HG03064 (cell line): ENCODE measurements around the gene SIN3A.
"Not testable (repeated sequence)": the region's sequence is repeated elsewhere in the genome, so short reads cannot be mapped to it uniquely, and the experiment has no call there.

Source experiments
- ATAC-seq: cut with Tn5 transposase; IDR thresholded peaks from one replicate; pipeline ENCODE4 v1.9.1; 2021; ENCODE audit warnings: low read depth; ENCODE audit not compliant: unreplicated experiment

The SIN3A gene

DNA sequence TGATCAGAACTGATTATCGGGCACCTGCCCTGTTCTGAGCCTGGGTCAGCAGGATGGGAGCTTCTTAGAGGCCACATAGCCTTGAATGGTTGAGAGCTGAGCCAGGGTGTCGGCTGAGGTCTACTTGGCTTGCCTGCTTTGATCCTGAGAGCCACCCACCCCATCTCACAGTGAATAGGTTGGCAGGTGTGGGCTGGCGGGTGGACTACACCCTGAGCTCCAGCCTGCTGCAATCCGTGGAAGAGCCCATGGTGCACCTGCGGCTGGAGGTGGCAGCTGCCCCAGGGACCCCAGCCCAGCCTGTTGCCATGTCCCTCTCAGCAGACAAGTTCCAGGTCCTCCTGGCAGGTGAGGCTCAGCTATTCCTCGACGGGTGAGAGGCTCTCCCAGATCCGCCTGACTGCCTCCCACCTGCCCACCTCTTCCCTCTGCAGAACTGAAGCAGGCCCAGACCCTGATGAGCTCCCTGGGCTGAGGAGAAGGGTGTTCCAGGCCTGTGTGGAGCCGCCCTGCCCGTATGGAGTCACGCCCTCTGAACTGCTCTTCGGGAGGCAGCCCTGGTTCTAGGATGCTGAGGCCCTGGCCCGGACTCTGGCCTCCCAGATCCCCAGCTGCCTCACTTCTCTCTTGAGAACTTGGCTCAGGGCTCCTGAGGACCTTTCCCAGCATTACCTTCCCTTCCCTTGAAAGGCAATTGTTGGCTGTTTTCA is 111.8 kb downstream of the SIN3A start:
- no peak for ATAC-seq

DNA sequence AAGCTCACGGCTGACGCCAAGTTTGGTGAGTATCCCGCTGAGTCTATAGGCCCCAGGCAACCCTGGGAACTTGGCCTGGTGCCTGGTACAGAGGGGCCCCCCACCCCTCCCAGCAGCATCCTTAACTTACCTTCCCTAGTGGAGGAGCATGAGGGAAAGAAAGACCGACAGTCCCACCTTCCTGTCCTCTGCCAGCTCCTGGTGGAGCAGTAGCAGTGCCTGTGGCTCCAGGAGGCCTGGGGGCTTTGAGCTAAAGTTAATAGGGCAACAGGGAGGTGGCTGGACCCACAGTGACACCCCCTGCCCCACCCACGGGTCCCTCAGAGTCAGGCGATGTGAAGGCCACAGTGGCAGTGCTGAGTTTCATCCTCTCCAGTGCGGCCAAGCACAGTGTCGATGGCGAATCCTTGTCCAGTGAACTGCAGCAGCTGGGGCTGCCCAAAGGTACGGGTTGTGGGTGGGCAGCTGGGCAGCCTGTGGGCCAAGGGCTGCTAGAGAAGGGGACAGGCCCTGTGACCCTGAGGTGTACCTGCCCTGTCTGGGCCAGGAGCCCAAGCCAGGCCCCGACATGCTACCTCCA is 112.7 kb downstream of the SIN3A start:
- ATAC-seq, result no peak

- ATAC-seq, result no peak
Observed at GRCh38 chr15:75335705-75336355, 115.7 kb downstream of the SIN3A start, which contains the start of gene COMMD4. Gene COMMD4, plus strand, starts transcription at chr15:75336063. Its CDS starts 27 bp downstream, at chr15:75336090.

- ATAC-seq, result no peak
Observed at GRCh38 chr15:75335313-75335704, 116.2 kb downstream of the SIN3A start.

GRCh38 chr15:75333654-75334419 is 117.7 kb downstream of the SIN3A start:
- not testable (repeated sequence) for ATAC-seq

GRCh38 chr15:75332093-75332492 is 119.4 kb downstream of the SIN3A start:
- not testable (repeated sequence) for ATAC-seq

DNA sequence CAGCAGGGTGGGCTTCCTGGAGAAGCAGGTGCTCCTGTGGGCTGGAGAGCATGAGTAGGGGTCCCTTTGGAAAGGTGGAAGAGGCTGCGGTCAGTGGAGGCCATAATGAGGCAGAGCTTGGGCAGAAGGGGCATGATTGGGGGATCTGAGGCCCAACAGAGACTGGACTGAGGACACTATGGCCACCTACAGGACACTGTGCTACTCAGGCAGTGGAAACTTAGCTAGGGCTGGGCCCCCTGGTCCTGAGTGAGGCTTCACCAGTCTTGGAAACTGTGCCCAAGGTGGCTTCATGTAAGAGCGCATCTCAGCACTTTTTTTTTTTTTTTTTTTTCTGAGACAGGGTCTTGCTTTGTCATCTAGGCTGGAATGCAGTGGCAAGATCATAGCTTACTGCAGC is 121.9 kb downstream of the SIN3A start:
- ATAC-seq, result no peak

DNA sequence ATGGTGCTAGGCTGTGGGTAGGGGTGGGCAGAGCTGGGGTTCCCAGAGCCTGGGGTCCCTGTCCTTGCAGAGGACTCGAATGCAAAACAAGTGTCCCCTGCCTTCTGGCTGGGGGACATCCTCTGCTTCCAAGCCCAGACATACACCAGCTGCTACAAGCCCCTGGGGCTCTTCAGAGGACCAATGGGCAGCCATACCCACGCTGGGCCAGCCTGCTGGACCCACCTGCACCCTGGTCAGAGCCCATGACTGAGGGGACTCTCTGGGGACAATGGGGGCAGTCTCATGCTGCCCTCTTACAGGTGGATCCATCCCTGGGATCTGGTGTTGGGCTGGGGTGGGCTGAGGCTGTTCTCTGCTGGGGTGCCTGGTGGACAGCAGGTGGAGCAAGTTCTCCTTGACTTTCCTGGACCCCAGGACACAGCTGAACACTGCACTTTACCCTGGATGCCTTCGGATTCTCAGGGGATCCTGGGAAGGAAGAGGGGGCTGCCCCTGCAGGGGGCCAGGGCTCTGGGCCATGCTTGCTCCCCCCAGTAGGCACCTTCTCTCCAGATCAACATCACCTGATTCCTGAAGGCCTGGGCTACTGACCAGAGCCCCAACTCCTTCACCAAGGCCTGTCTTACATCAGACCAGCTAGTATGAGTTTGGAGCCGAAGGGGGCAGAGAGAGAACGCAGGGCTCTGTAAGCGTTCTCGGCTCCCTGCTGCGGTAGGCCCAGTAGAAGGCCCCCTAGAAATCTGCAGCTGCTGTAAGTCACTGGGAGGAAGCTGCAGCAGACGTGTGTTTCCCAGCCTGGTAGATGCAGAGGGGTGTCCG is 122.8 kb downstream of the SIN3A start:
- no peak for ATAC-seq

GRCh38 chr15:75327491-75327890 is 124.0 kb downstream of the SIN3A start:
- ATAC-seq, result no peak

DNA sequence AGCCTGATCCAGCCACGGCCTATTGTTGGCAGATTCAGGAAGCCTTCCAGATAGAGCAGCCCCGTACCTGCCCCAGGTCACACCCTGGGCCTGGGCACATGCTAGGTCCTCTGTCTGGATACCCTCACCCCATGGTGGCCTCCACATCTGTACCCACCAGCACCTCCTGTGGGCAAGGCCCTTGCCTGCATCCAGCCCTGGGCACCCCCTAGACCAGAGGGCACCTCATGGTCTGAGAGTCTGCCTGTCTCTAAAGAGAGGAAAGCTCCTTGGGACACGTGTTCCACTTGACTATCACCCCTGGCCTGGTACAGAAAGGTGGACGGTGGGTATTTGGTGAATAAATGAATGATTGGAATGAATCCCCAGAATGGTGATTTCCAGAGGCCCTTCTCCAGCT is 124.5 kb downstream of the SIN3A start:
- no peak for ATAC-seq

DNA sequence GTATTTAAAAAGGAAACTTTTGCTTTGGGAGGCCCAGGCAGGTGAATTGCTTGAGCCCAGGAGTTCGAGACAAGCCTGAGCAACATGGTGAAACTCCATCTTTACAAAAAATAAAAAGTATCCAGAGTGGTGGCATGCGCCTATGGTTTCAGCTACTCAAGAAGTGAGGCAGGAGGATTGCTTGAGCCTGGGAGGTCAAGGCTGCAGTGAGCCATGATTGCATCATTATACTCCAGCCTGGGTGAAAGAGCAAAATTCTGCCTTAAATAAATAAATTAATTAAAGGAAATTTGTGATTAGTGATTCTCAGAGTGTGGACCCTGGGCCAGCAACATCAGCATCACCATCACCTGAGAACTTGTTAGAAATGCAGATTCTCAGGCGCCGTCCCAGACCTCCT is 125.6 kb downstream of the SIN3A start:
- no peak for ATAC-seq

DNA sequence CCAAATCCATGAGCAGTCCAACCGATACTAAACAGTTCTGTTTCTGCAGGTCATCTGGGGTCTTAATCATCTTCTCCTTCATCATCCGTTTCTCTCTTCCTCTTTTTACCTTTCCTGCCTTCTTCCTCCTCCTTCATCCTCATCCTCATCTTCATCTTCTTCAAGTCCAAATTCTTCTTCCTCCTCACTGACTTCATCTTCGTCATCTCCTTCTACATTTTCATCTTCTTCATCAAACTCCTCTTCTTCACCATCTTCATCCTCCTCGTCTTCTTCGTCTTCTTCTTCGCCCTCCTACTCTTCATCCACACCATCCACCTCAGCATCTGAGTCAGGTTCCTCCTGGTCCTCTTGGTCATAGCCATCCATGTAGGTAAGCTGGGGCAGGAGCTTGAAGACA is 129.8 kb downstream of the SIN3A start:
- no peak for ATAC-seq
